Stomach (tissue), 9 donors: Measurements from ENCODE around the gene ZNRF2. TPM values are rescaled to one million over a fixed set of nuclear protein-coding genes. Genes with fewer than 3 reads are reported as not detected.
"Not testable (repeated sequence)": the region's sequence is repeated elsewhere in the genome, so short reads cannot be mapped to it uniquely, and the experiment has no call there.

Source experiments
- DNase-seq, 2 donors: peaks; one replicate each; pipeline versions ENCODE4 v3.0.0 to v3.0.0-alpha.2; 2013 to 2019
- H3K27ac ChIP-seq, 5 donors: fragments of 200-600 bp in 4 of 5; sonication (generic) in 4 of 5; one replicate each; pipeline ENCODE4 v1.5.1; 2013 to 2019; ENCODE audit warnings: mild to moderate bottlenecking in 1 of 5, moderate library complexity in 1 of 5
- H3K27me3 ChIP-seq, 3 donors: fragments of 200-600 bp; sonication (generic); one replicate each; pipeline ENCODE4 v1.5.1; 2017 to 2019; ENCODE audit warnings: mixed run types in 1 of 3
- H3K36me3 ChIP-seq, 4 donors: fragments of 200-600 bp; sonication (generic); 1 replicate in 3 of 4; 2 replicates in 1 of 4; pipeline ENCODE4 v1.5.1; 2016 to 2019
- H3K4me1 ChIP-seq, 4 donors: fragments of 200-600 bp; sonication (generic); one replicate each; pipeline ENCODE4 v1.5.1; 2016 to 2019
- H3K4me3 ChIP-seq, 4 donors: fragments of 200-600 bp; sonication (generic) in 3 of 4; one replicate each; pipeline ENCODE4 v1.5.1; 2016 to 2019; ENCODE audit warnings: mild to moderate bottlenecking in 1 of 4
- H3K9me3 ChIP-seq, 4 donors: fragments of 200-600 bp; sonication (generic); one replicate each; pipeline ENCODE4 v1.5.1; 2016 to 2019
- CTCF ChIP-seq, 7 experiments: fragments of 450-650 bp in 4 of 7; fragments of 200-600 bp in 3 of 7; sonication (generic) in 3 of 7; IDR thresholded peaks; one replicate each; pipeline ENCODE4 v1.5.1; 2016 to 2019; ENCODE audit warnings: antibody characterized with exemption in 7 of 7, control low read depth in 2 of 7, mild to moderate bottlenecking in 1 of 7
- EP300 ChIP-seq: sonication (generic); formaldehyde crosslinking; IDR thresholded peaks from one replicate; pipeline ENCODE4 v1.6.1; 2017; ENCODE audit warnings: antibody characterized with exemption
- POLR2A ChIP-seq, 4 donors: fragments of 450-650 bp; IDR thresholded peaks; one replicate each; pipeline ENCODE4 v1.6.1; 2016; ENCODE audit warnings: antibody characterized with exemption in 4 of 4, control low read depth in 2 of 4, mild to moderate bottlenecking in 1 of 4, moderate library complexity in 1 of 4
- POLR2AphosphoS5 ChIP-seq, 3 donors: sonication (generic); formaldehyde crosslinking; IDR thresholded peaks; one replicate each; pipeline ENCODE4 v1.6.1; 2016; ENCODE audit warnings: antibody characterized with exemption in 3 of 3
- WGBS, 5 donors: extraction: QIAGEN DNeasy Blood & Tissue Kit in 3 of 5; methylation state at CpG; one replicate each; pipeline versions ENCODE4 v1.1.5 to v1.1.7; 2013 to 2018; 5-methylcytosine and 5-hydroxymethylcytosine counted together
- intact Hi-C: fragments of 100-400 bp; cut with DNase I; formaldehyde crosslinking; loops from one replicate; pipeline ENCODE4 v1.15.1; 2023; ENCODE audit warnings: low total_unique reads
- polyA plus RNA-seq, 3 donors: library from polyadenylated mRNA; stranded (reverse); fragments of 200-250 nt; gene quantifications; one replicate each; pipeline ENCODE4 v1.2.3, GENCODE V29; 2013
- total RNA-seq, 5 donors: library from RNA; depleted of rRNA; stranded (reverse); fragments of >200 nt; gene quantifications; one replicate each; pipeline versions ENCODE4 v1.1.0 to v1.2.3, GENCODE V29; 2014 to 2016
- donor health status: healthy with polysubstance abuse.
- donor health status: Bipolar disorder and iron deficiency.
- donor health status: healthy.

ZNRF2 gene
- total and polyA plus RNA-seq, 8 donors, result 5.4 to 209 (median 23.6) TPM

GRCh38 chr7:30264052-30264451, 20.3 kb upstream of the ZNRF2 start:
- TF ChIP-seq CTCF (IDR thresholded peaks at IDR 0.05) (no peak), EP300 (no peak)
- intact Hi-C loops, result no loop called here
- DNase-seq, result no peak
- Histone ChIP-seq H3K27me3 (no peaks in the 10 kb centered on the region), H3K4me1 (peaks cover 0 to 7% (median 0%) of the 10 kb centered on the region in 4 donors), H3K27ac (no peak overlapping the region), H3K36me3 (no peaks in the 10 kb centered on the region), H3K9me3 (no peaks in the 10 kb centered on the region), H3K4me3 (no peak overlapping the region)
- WGBS, 5 donors, result 80 to 92% (median 91%) methylated on average over 4 of the region's 4 CpGs

- DNase-seq, H3K27me3 ChIP-seq, H3K9me3 ChIP-seq, H3K4me1 ChIP-seq, H3K36me3 ChIP-seq, H3K4me3 ChIP-seq, H3K27ac ChIP-seq, intact Hi-C loops: not testable (repeated sequence)
- WGBS, 5 donors, result 96 to 100% (median 100%) methylated on average over 4 of the region's 4 CpGs
These were observed 19.2 kb upstream of the ZNRF2 start for GRCh38 chr7:30265189-30265588.

- Histone ChIP-seq H3K27me3 (no peaks in the 10 kb centered on the region), H3K27ac (no peak overlapping the region), H3K36me3 (no peaks in the 10 kb centered on the region), H3K4me1 (peaks cover 0 to 10% (median 0%) of the 10 kb centered on the region in 4 donors), H3K4me3 (no peak overlapping the region), H3K9me3 (no peaks in the 10 kb centered on the region)
- 75 to 91% (median 82%) methylated on average over 1 of the region's 1 CpG for WGBS, 5 donors
- no peak for DNase-seq
- no peak for TF ChIP-seq POLR2AphosphoS5 (IDR thresholded peaks at IDR 0.05)
- TF ChIP-seq POLR2A (IDR thresholded peaks at IDR 0.05), result no peak
- TF ChIP-seq CTCF (IDR thresholded peaks at IDR 0.05), result no peak
- no peak for TF ChIP-seq EP300
- intact Hi-C loops, result no loop called here
These were observed 17.7 kb upstream of the ZNRF2 start for GRCh38 chr7:30266686-30267085.

- intact Hi-C loops, result no loop called here
- H3K9me3 ChIP-seq, result no peaks in the 10 kb centered on the region
- WGBS, 5 donors, result 88 to 95% (median 89%) methylated on average over 6 of the region's 6 CpGs
- peak in 1 of 2 donors; percentile 26 for DNase-seq
- no peaks in the 10 kb centered on the region for H3K36me3 ChIP-seq
- no peaks in the 10 kb centered on the region for H3K27me3 ChIP-seq
- H3K4me3 ChIP-seq, result no peak overlapping the region
- TF ChIP-seq POLR2A (IDR thresholded peaks at IDR 0.05) (no peak), EP300 (no peak), POLR2AphosphoS5 (IDR thresholded peaks at IDR 0.05) (no peak), CTCF (IDR thresholded peaks at IDR 0.05) (no peak)
- peaks cover 0 to 9% (median 0%) of the 10 kb centered on the region in 4 donors for H3K4me1 ChIP-seq
- no peak overlapping the region for H3K27ac ChIP-seq
These were observed 15.8 kb upstream of the ZNRF2 start for GRCh38 chr7:30268586-30268985.

- Histone ChIP-seq H3K27me3 (no peaks in the 10 kb centered on the region), H3K36me3 (no peaks in the 10 kb centered on the region), H3K27ac (no peak overlapping the region), H3K4me1 (peaks cover 0 to 9% (median 0%) of the 10 kb centered on the region in 4 donors), H3K4me3 (no peak overlapping the region), H3K9me3 (no peaks in the 10 kb centered on the region)
- WGBS, 5 donors, result 44 to 67% (median 47%) methylated on average over 2 of the region's 2 CpGs
- no peak for TF ChIP-seq CTCF (IDR thresholded peaks at IDR 0.05)
- TF ChIP-seq POLR2AphosphoS5 (IDR thresholded peaks at IDR 0.05), result no peak
- intact Hi-C loops, result no loop called here
- DNase-seq, result no peak
These were observed 14.9 kb upstream of the ZNRF2 start for GRCh38 chr7:30269490-30269889.
